ENCODE data around the gene MARCHF11. TPM values are rescaled to one million over a fixed set of nuclear protein-coding genes. Genes with fewer than 3 reads are reported as not detected.

Gene MARCHF11
- total RNA-seq, 2 experiments from 2014 or later, result not detected

GRCh38 chr5:16033187-16033925, 146.2 kb downstream of the MARCHF11 start:
- no peak overlapping the region for H3K27ac Mint-ChIP-seq
- H3K4me1 Mint-ChIP-seq, result no peaks in the 10 kb centered on the region
- H3K27me3 Mint-ChIP-seq, result no peaks in the 10 kb centered on the region
- ChIA-PET CTCF (no interaction called here), POLR2A (no interaction called here)
- peaks cover 4% of the 10 kb centered on the region for H3K9me3 Mint-ChIP-seq
- DNase-seq, result no peak
- no peak overlapping the region for H3K4me3 Mint-ChIP-seq
- no peaks in the 10 kb centered on the region for H3K36me3 Mint-ChIP-seq (ENCODE audit: low read depth)

- ChIA-PET CTCF (no interaction called here), POLR2A (no interaction called here)
- H3K4me3 Mint-ChIP-seq, result no peak overlapping the region
- H3K4me1 Mint-ChIP-seq, result no peaks in the 10 kb centered on the region
- DNase-seq, result no peak
- no peaks in the 10 kb centered on the region for H3K36me3 Mint-ChIP-seq (ENCODE audit: low read depth)
- peaks cover 6% of the 10 kb centered on the region for H3K9me3 Mint-ChIP-seq
- H3K27ac Mint-ChIP-seq, result no peak overlapping the region
- H3K27me3 Mint-ChIP-seq, result no peaks in the 10 kb centered on the region
Observed at GRCh38 chr5:16028708-16029107, 150.9 kb downstream of the MARCHF11 start.

GRCh38 chr5:16025681-16026080, 153.9 kb downstream of the MARCHF11 start:
- H3K27ac Mint-ChIP-seq, result no peak overlapping the region

GRCh38 chr5:16018970-16019369, 160.6 kb downstream of the MARCHF11 start:
- Mint-ChIP-seq H3K4me3 (no peak overlapping the region), H3K27ac (no peak overlapping the region), H3K27me3 (no peaks in the 10 kb centered on the region), H3K9me3 (peaks cover 13% of the 10 kb centered on the region), H3K4me1 (no peaks in the 10 kb centered on the region), H3K36me3 (ENCODE audit: low read depth) (no peaks in the 10 kb centered on the region)
- ChIA-PET CTCF (interaction anchor here (1.1 kb wide), 1 partner anchor 23 kb away, joined by 3 read pairs; no protein-coding TSS in a partner anchor), POLR2A (no interaction called here)
- DNase-seq, result no peak

More at GRCh38 chr5:16025681-16026080, 153.9 kb downstream of the MARCHF11 start:
- H3K27me3 Mint-ChIP-seq, result no peaks in the 10 kb centered on the region
- ChIA-PET POLR2A (no interaction called here), CTCF (no interaction called here)
- no peaks in the 10 kb centered on the region for H3K4me1 Mint-ChIP-seq
- DNase-seq, result no peak
- H3K4me3 Mint-ChIP-seq, result no peak overlapping the region
- no peaks in the 10 kb centered on the region for H3K36me3 Mint-ChIP-seq (ENCODE audit: low read depth)
- peaks cover 13% of the 10 kb centered on the region for H3K9me3 Mint-ChIP-seq

- Mint-ChIP-seq H3K9me3 (peaks cover 14% of the 10 kb centered on the region), H3K27me3 (no peaks in the 10 kb centered on the region), H3K4me3 (no peak overlapping the region), H3K27ac (no peak overlapping the region), H3K4me1 (no peaks in the 10 kb centered on the region), H3K36me3 (ENCODE audit: low read depth) (no peaks in the 10 kb centered on the region)
- POLR2A ChIA-PET, result no interaction called here
- CTCF ChIA-PET, result interaction anchor here (0.7 kb wide), 1 partner anchor 709 kb away, joined by 4 read pairs; no protein-coding TSS in a partner anchor
- DNase-seq, result no peak
Observed at GRCh38 chr5:16017720-16018119, 161.9 kb downstream of the MARCHF11 start.

All from activated CD4-positive, alpha-beta T cell treated with anti-CD3 and anti-CD28 coated beads, Interleukin-2, amount 10 ng/mL, durations not matched to agents 7 days and 5 days (primary cell).